Measurements from ENCODE around the gene MBTPS1. TPM values are rescaled to one million over a fixed set of nuclear protein-coding genes. Genes with fewer than 3 reads are reported as not detected.
A peak's percentile ranks its signal among the peaks of the same experiment; 100 is the strongest.

Gene MBTPS1
- total and polyA plus RNA-seq, 2 experiments from 2014 or later: 18.1 to 49.3 TPM

GRCh38 chr16:84132527-84133285 is 16.0 kb upstream of the MBTPS1 start:
- no peak overlapping the region for H3K4me3 Mint-ChIP-seq
- no peak overlapping the region for H2AFZ ChIP-seq
- H4K20me1 ChIP-seq (replicated peaks; ENCODE audit: insufficient read depth): peaks cover 11% of the 10 kb centered on the region
- H3K27ac ChIP-seq (ENCODE audit: low read depth): no peak overlapping the region
- H3K36me3 ChIP-seq (ENCODE audit: insufficient read depth): peaks cover 13% of the 10 kb centered on the region
- H3F3A ChIP-seq (replicated peaks; ENCODE audit: low read depth): no peaks in the 10 kb centered on the region
- DNase-seq (ENCODE audit: low spot score): no peak
- H3K27me3 ChIP-seq (ENCODE audit: insufficient read depth): no peaks in the 10 kb centered on the region
- no peaks in the 10 kb centered on the region for H3K9me2 ChIP-seq (ENCODE audit: insufficient read depth)
- no peaks in the 10 kb centered on the region for H3K27me3 Mint-ChIP-seq (ENCODE audit: insufficient read depth, low read depth, poor library complexity)
- peaks cover 66% of the 10 kb centered on the region for H3K79me2 ChIP-seq (replicated peaks; ENCODE audit: insufficient read depth)
- peaks cover 31% of the 10 kb centered on the region for H3K4me1 Mint-ChIP-seq
- no peak for ATAC-seq
- H3K27ac Mint-ChIP-seq: peak overlapping the region; percentile 58; the same call in 1 of the 2 replicates
- peaks cover 17% of the 10 kb centered on the region for H3K4me1 ChIP-seq (ENCODE audit: insufficient read depth)
- TF ChIP-seq ETS1 (IDR thresholded peaks at IDR 0.05) (no peak), CTCF (conservative IDR thresholded peaks at IDR 0.05; ENCODE audit: low read depth in 2 of 2) (no peak), EZH2 (IDR thresholded peaks at IDR 0.05; ENCODE audit: low read depth, unreplicated experiment) (no peak), POLR2AphosphoS5 (IDR thresholded peaks at IDR 0.05; ENCODE audit: low read depth) (no peak), STAT1 (IDR thresholded peaks at IDR 0.05; ENCODE audit: unreplicated experiment) (no peak), REST (IDR thresholded peaks at IDR 0.05; ENCODE audit: unreplicated experiment) (no peak), JUNB (IDR thresholded peaks at IDR 0.05; ENCODE audit: unreplicated experiment) (no peak), ZNF462 (CRISPR knock-in tag; IDR thresholded peaks at IDR 0.05) (no peak), ZNF114 (CRISPR knock-in tag; IDR thresholded peaks at IDR 0.05) (no peak), NANOG (IDR thresholded peaks at IDR 0.05; ENCODE audit: borderline replicate concordance) (no peak), CREB1 (CRISPR knock-in tag; IDR thresholded peaks at IDR 0.05; ENCODE audit: low read depth) (no peak), ZNF331 (CRISPR knock-in tag; IDR thresholded peaks at IDR 0.05; ENCODE audit: low read depth) (no peak), EZH2phosphoT487 (IDR thresholded peaks at IDR 0.05; ENCODE audit: unreplicated experiment) (no peak)
- peaks cover 17% of the 10 kb centered on the region for H3K36me3 Mint-ChIP-seq (ENCODE audit: low read depth)
- no peak overlapping the region for H3K4me3 ChIP-seq
- no peaks in the 10 kb centered on the region for H3K9me3 Mint-ChIP-seq
- H3K4me2 ChIP-seq: peak overlapping the region; percentile 41

Measured in GM23338 (cell line).